Stimulated activated CD8-positive, alpha-beta memory T cell treated with anti-CD3 and anti-CD28 coated beads, Interleukin-7, amount 100 ng/mL, for 4 hours (primary cell): ENCODE data around the gene USP21.

Source experiments
- DNase-seq, 2 donors: peaks; one replicate each; pipeline ENCODE4 v3.0.0-alpha.2; 2020; ENCODE audit warnings: low read depth in 2 of 2

Gene USP21

DNA sequence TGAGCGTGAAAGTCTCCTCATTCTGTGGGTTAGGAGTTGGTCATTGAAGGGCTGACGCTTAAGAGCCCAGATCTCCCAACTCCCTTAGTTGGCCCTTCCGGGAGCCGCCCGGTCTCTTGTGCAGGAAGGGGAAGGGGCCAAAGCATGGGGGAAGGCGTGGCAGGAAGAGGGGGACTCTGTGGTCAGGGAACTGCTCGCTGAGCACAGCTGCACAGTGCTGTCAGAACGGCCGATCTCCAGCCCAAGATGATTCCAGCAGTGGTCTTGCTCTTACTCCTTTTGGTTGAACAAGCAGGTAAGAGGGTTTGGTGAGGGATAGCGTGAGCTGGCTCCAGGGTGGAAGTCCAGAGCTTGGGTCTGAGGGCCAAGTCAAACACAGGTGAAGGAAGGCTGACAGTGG is 55.8 kb downstream of the USP21 start, which contains the start of gene FCER1G:
TSS of gene FCER1G (plus strand) at position 220 of the 400 bp plus-strand sequence. CDS start at position 247, 27 bp downstream.
- DNase-seq = no peak
